ENCODE results near the gene OR56A5.

DNA sequence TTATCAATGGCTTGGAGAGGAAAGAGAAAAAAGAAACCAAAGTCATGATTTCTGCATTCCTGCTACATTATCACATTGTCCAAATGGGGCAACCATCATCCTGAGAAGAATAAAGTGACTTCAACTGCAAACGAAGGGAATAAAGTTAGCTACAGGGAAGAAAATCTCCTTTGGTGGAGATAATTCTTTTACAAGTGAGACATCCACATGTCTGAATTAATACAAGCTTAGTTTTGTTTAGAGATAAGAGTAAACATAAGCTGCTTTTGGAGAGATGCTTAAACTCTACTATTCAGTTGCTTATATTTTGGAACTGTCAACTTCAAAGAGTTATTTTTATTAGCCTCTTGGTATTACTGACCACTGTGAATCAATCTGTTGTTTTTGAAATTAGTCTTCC is 18.6 kb upstream of the OR56A5 start, which contains the start of gene OR52L1:
- no peak for TF ChIP-seq POLR2A (IDR thresholded peaks at IDR 0.05)
- TF ChIP-seq, protein P1, sequence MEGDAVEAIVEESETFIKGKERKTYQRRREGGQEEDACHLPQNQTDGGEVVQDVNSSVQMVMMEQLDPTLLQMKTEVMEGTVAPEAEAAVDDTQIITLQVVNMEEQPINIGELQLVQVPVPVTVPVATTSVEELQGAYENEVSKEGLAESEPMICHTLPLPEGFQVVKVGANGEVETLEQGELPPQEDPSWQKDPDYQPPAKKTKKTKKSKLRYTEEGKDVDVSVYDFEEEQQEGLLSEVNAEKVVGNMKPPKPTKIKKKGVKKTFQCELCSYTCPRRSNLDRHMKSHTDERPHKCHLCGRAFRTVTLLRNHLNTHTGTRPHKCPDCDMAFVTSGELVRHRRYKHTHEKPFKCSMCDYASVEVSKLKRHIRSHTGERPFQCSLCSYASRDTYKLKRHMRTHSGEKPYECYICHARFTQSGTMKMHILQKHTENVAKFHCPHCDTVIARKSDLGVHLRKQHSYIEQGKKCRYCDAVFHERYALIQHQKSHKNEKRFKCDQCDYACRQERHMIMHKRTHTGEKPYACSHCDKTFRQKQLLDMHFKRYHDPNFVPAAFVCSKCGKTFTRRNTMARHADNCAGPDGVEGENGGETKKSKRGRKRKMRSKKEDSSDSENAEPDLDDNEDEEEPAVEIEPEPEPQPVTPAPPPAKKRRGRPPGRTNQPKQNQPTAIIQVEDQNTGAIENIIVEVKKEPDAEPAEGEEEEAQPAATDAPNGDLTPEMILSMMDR (IDR thresholded peaks at IDR 0.05), result no peak
- TF ChIP-seq POLR2AphosphoS5 (IDR thresholded peaks at IDR 0.05), result no peak
- TF ChIP-seq EP300 (IDR thresholded peaks at IDR 0.05), result no peak
